ENCODE measurements around the gene ALS2.

ALS2 gene

DNA sequence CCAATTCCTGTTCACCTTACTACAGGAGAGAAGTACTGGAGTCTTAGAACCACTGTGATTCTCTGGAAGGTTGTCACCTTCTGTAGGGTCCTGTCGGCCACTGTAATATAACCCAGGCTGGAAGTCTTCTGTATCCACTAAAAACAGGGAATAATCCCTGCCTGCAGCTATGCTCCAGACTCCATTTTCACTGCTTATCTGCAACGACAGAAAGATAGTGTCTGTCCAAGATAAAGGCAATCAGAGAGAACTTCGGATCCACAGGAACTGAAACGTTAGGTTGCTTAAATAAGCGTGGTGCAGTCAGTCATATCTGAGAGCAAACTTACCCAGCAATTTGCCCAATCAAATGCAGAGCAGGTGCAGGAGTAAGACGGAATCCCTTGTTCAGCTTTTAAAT is 34.2 kb downstream of the ALS2 start:
- TF ChIP-seq CTCF (IDR thresholded peaks at IDR 0.05; ENCODE audit: extremely low read depth, insufficient read depth, missing control alignments): no peak
- in situ Hi-C loops (cut with MboI; ENCODE audit: low pct_unique_long_range_greater_than_20kb, low sequenced_read_pairs, unreplicated experiment): no loop called here
- DNase-seq (ENCODE audit: low spot score): no peak

- DNase-seq (ENCODE audit: low spot score): no peak
- no peak for TF ChIP-seq CTCF (IDR thresholded peaks at IDR 0.05; ENCODE audit: extremely low read depth, insufficient read depth, missing control alignments)
- in situ Hi-C loops (cut with MboI; ENCODE audit: low pct_unique_long_range_greater_than_20kb, low sequenced_read_pairs, unreplicated experiment): no loop called here
Observed at GRCh38 chr2:201735486-201735885, 45.2 kb downstream of the ALS2 start.

- in situ Hi-C loops (cut with MboI; ENCODE audit: low pct_unique_long_range_greater_than_20kb, low sequenced_read_pairs, unreplicated experiment): no loop called here
- no peak for TF ChIP-seq CTCF (IDR thresholded peaks at IDR 0.05; ENCODE audit: extremely low read depth, insufficient read depth, missing control alignments)
- DNase-seq (ENCODE audit: low spot score): no peak
Observed at GRCh38 chr2:201734111-201734510, 46.6 kb downstream of the ALS2 start.

DNA sequence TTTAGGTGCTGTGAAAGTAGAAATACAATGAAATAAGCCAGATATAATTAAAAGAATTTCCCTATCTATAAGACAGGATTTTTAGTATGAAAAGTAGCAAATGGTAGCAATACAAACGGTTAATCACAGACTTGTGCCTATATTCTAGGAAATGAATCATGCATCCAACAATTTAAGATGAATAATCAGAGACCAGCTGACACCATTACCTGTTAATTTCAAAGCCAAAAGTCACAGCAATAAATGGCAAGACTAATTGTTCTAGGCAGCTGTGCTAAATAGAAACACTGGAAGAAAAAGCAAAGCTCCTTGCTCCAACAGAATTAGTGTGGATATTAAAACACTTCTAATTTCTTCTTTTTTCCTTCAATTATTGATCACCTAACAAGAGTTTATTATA is 47.2 kb downstream of the ALS2 start:
- in situ Hi-C loops (cut with MboI; ENCODE audit: low pct_unique_long_range_greater_than_20kb, low sequenced_read_pairs, unreplicated experiment): no loop called here
- TF ChIP-seq CTCF (IDR thresholded peaks at IDR 0.05; ENCODE audit: extremely low read depth, insufficient read depth, missing control alignments): no peak
- DNase-seq (ENCODE audit: low spot score): no peak

DNA sequence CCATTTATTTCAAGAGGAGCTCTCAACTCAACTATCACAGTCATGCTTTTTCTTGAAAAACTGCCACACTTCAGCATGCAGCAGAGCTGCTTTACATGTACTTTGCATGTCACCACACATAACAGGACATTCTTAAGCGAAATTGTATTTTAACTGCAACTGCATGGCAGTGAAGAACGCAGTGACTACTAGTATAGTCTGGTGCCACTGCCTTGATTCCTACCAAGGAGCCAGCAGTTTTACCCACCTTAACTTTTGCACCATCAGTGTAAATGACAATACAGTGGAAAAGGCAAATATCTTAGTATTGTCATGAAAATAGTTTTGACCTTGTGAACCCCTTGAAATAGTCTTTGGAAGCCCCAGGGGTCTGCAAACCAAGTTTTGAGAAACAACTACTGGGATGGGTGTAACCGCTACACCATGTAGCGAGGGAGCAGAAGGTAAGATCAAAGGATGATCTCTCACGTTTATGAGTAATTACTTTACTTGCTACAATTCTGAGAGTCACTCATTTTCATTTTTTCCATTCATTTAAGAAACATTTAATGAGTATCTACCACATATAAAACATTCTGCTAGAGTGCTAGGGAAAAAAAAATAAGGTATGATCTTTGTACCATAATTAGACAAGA is 50.0 kb downstream of the ALS2 start:
- DNase-seq (ENCODE audit: low spot score): no peak
- in situ Hi-C loops (cut with MboI; ENCODE audit: low pct_unique_long_range_greater_than_20kb, low sequenced_read_pairs, unreplicated experiment): no loop called here

DNA sequence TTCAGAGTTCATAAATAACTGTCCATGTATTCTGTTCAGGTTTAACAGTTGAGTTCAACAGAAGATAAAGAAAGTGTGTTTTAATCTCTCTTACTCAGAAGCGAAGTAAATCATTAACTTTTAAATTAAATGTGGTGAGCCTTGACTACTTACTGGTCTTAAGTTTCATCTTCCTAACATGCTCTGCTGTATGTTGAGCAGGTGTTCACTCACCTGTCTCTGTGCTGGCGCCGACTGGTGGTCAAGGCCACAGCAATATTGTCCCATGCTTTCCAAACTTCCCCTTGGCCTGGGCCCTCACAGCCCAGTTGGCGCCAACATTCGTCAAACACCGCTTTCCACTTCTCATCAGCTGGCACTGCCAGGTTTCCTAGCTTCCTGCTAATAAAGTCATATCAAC is 65.3 kb downstream of the ALS2 start:
- DNase-seq (ENCODE audit: low spot score): no peak
- TF ChIP-seq CTCF (IDR thresholded peaks at IDR 0.05; ENCODE audit: extremely low read depth, insufficient read depth, missing control alignments): no peak
- in situ Hi-C loops (cut with MboI; ENCODE audit: low pct_unique_long_range_greater_than_20kb, low sequenced_read_pairs, unreplicated experiment): no loop called here

More for the DNA sequence above, 50.0 kb downstream of the ALS2 start:
- no peak for TF ChIP-seq CTCF (IDR thresholded peaks at IDR 0.05; ENCODE audit: extremely low read depth, insufficient read depth, missing control alignments)
